CD1c-positive myeloid dendritic cell (primary cell): Measurements from ENCODE around the gene COX5A.

ENCODE experiments used
- DNase-seq: peaks from one replicate; pipeline ENCODE4 v3.0.0-alpha.2; 2016; ENCODE audit errors: extremely low spot score

COX5A gene

DNA sequence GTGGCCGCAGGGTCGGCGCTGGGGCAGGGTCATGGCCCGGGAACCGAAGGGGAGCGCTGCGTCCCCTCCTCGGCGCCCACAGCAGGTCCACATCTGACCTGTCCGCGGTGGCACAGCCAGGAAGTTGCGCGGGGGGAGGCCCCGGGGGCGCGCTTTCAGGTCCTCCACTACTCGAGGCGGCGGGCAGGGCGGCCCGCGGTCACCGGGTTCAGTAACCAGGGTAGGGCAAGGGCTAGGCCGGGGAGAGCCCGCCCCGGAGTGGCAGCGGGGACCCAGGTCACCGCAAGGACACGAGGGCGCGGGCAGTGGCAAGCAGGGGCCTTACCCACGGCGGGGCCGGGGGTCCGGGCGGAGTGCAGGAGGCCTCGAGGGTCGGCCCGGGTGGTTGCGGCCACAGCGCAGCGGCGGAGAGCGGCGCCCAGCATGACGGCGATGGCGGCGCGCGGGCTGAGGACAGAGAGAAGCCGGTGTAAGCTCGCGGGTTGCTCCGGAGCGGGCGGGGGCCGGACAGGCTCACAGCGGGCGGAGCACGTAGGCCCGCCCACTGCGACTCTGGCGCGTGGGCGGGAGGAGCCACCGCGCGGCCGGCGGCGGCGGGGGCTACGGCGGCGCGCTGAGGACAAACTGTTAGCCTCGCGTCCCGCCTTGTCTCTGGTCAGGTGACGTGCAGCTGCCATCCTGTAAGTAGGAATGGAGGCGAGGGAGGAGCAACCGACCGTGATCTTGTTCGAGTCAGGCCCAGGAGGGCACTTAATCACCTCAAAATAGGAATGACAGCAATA, at the start of gene COX5A:
TSS of gene COX5A (minus strand) at position 484 of the 782 bp plus-strand sequence. CDS start at position 425, 59 bp downstream.
- DNase-seq = peak; percentile 99

DNA sequence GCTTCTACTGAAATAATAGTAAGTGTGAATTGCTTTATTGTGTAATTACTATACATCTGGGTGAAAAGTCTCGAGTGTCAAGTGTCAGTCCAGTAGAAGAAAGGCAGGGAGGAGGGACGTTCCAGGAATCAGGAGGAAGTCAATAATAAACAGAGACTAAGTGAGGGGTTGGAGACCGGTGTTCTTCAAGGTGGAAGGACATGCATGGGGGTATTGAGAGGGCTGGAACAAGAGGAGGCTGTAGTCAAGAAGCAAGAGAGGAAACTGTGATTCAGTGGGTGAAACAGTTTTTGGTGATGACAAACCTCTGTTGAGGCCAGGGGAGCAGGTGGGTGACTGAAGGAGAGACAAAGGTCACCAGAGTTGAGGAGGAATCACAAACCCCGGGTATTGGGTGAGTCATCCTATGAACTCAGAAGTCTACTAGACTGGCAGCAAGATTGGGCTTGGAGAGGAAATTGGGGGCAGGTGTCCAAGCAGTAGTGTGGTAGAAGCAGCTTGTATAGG, 45.9 kb upstream of the COX5A start:
- peak; percentile 41 for DNase-seq

DNA sequence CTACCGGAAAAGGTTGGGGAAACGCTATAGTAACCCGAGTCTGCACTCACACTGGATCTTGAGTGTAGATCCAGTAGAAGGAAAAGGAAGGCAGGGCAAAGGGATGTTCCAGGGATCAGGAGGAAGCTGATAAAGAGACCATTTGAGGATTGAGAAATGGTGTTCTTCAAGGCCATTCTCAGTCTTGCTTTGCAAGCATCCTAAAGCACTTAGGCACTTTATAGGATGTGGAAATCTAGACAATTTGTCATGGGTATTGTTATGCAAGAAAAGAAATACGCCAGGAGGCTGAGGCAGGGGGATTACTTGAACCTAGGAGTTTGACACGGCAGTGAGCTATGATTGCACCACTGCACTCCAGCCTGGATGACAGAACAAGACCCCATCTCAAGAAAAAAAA, 44.3 kb upstream of the COX5A start:
- DNase-seq = peak; percentile 8

DNA sequence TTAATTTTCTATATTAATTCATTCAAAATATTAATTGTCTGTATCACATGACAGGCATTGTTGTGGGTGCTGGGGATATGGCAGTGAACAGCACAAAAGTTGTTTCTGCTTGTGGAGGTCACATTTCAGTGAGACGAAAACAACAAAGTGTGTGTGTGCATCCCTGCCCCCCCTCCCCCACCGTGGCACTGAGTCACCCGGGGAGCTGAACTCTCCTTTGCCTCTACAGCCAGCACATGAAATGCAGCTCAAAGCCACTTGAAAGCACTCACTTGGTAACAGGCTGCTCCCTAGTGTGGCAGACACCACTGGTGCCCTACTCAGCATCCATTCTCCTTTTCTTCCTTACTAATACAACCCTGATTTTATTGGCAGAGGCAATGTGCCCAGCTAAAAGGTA, 40.6 kb upstream of the COX5A start:
- DNase-seq = no peak

DNA sequence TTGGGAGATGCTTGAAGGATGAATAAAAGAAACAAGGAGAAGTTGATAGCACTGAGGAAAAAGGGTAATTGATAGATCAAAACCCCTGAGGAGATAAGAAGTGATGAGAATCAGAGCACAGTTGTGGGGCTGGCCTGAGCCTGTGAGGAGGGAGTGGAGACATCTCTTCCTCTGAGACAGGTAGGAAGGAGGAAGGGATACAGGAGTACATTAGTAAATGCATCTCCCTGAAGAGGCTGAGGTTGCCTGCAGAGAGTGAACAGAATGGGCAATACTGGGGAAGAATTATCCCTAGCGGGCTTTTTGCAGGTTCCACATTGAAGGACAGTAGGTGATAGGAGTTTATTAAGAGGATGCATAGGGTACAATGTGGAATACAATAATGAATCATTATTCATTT, 40.2 kb upstream of the COX5A start:
- no peak for DNase-seq

DNA sequence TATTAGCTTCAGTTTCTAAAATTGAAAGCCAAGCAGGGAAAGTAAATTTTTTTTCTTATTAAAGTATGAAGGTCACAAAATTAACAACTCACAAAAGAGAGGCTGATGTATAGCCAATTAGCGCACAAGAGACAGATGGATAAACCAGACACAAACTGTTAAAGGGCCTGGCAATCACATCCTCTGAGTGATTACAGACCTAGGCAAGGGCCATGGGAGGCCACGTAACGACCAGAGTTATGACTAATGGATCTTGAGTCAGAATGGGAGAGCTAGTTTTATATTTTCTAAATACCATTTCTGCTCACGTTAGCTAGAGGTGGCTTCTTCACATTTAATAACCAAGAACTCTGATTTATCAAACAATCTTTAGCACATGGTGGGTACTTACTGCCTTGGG, 39.7 kb upstream of the COX5A start:
- DNase-seq = no peak

DNA sequence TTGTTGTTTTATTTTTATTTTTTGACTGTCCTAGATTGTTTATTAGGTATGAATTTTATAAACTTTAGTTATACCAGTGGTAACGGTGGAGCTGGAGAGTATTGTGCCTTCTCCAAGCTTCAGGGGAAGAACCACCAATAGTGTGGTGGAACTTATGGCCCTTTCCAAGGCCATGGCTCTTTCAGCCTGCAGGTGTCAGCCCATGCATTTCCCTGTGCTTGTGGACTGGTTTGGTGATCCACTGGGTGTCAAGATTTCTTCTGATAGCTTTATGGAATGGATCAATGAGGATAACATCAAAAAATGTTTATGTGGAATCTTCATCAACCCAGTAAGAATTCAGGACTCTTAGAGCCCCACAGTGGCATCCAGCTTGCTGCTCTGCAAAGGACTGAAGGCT, 38.3 kb upstream of the COX5A start:
- DNase-seq = no peak

DNA sequence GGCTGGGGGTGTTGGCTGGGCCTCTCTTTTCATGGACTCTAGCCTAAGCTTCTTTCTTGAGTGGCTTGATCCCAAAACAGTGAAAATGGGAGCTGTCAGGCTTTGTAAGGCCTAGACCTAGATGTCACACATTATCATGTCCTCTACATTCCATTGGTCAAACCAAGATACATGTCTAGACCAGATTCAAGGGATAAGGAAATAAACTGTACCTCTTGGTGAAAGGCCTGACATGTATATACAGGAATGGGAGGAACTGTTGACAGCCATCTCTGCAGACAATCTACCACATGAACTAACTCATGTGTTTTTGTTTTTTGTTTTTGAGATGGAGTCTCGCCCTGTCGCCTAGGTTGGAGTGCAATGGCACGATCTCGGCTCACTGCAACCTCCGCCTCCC, 29.8 kb upstream of the COX5A start:
- DNase-seq = no peak

DNA sequence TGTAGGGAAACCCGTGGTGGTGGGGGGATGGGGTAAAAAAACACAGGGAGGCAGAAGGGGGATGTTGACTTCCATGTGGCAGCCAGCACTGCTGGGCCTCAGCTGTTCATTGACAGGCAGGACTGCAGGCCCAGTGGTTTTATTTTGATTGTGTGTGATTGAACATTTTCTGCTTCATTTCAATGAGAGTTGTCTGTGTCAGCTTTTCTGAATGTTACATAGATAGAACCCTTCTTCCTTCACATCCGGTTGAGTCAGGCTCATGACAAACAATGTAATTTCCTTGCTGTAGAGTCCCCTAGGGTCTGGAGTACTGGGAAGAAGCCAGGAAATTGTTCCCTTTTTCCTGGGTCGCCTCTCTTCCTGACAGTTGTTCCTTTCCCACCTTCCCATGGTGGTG, 26.9 kb upstream of the COX5A start:
- no peak for DNase-seq

DNA sequence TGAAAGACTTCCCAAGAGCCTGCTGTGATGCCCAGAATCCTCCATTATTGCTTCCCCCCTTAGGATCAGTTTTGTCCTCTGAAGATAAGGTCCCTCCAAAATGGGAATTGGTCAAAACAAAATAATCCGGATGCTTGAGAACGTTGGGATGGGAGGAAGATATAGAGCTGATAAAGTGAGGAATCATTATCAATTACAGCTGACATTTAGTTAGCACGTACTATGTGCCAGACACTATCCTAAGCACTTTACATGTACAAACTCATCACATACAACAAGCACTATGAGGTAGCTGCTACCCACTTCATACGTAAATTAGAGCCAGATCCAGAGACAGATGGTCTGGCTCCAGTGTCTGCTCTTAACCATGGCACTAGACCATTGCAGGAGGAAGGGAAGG, 25.3 kb upstream of the COX5A start:
- DNase-seq = no peak

DNA sequence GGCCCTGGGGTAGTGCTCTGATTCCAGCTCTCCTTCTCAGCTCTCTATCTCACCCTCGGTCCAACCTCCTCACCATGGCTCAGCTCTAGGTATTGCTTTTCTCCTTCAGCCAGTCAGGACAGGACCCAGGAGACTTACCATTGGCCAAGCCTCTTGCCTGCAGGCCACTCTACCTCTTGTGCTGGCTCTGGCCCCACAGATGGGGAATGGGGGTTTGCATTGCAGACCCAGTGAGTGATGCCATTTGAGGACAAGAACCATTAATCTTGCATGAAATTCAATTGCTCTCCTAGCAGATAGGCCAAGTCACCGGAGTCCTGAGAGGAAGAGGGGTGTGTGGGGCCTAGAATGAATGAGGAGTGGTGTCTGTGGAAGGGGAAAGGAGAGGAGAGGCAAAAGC, 24.8 kb upstream of the COX5A start:
- no peak for DNase-seq

DNA sequence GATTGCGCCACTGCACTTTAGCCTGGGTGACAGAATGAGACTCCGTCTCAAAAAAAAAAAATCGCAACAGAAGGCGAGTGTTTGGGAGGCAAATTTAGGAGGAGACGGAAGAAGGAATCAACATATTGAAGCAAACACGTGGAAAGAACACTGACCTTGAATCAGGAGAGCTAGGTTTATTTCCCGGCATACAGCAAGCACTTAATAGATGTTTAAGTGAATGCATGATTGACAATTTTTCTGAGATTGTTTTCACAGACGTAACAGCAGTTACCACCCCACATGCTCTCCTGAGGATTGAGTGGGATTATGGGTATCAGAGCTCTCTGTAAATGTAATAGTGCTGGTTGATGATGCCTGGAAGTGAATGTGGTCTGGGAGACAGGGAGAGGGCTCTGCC, 24.3 kb upstream of the COX5A start:
- no peak for DNase-seq

DNA sequence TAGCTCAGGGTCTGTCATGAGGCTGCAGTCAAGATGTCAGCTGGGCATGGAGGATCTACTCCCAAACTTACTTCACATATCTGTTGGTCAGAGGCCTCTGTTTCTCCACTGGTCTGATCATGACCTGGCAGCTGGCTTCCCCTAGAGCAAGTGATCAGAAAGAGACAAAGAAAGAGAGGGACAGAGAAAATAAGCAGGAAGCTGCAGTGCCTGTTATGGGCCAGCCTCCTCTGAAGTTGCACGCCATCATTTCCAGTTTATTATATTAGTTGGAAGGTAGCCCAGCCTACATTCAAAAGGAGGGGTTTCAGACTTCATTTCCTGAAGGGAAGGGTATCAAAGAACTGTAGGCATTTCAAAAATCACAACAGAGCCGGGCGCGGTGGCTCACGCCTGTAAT, 23.7 kb upstream of the COX5A start:
- DNase-seq = no peak

DNA sequence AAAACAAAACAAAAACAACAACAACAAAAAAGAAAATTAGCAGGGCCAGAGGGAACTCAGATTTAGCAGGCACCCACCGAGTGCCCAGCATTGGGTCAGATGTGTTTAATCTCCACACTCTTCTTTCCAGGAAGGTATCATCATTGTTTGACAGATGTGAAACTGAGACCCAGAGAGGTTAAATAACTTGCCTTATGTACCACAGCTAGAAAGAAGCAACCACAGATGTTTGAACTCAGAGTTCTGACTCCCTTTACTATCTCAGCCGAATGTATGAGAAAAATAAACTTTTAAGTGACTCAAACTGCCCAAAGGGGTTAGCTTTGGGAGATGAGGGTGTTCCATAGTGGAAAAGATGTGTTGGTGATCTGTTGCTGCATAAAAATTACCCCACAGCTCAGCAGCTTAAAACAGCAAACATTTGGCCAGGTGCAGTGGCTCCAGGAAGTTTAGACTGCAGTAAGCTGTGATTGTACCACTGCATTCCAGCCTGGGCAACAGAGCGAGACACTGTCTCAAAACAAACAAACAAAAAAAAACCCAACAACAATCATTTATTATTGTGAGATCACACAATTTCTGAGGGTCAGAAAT, 23.2 kb upstream of the COX5A start:
- no peak for DNase-seq

DNA sequence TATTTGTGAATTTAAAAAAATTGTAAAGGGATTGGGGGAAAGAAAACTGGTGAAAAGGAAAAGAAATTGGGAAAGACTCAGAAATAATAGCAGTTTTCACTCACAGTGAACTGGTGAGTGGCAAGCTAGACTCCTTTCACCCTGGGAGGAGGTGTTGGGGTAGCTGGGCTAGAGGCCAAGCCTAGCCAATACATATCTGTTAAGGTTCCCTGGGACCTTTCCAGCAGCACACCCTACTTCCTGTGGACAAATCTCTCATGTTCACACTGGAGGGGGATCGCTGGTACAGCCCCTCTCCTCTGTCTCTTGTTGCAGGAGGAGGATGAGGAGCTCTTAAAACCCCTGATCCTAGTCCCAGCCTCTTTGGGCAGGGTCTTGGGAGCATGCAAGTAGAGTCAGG, 22.4 kb upstream of the COX5A start:
- no peak for DNase-seq

DNA sequence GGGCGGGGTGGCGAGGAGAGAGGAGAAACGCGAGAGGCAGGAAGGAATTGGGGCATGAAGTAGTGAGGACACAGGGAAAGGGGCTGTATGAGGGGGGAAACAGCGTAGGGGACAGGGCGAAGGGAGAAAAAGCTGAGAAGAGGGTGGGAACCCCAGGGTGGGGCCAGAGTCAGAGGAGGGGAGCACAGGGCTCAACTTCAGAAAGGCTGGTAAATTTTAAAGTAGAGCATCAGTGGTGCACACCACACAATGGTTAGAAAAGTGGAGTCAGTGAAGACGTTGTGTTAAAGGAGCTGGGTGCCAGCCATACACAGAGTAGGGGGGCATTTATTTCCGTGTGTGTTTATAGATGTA, 21.7 kb upstream of the COX5A start:
- no peak for DNase-seq

DNA sequence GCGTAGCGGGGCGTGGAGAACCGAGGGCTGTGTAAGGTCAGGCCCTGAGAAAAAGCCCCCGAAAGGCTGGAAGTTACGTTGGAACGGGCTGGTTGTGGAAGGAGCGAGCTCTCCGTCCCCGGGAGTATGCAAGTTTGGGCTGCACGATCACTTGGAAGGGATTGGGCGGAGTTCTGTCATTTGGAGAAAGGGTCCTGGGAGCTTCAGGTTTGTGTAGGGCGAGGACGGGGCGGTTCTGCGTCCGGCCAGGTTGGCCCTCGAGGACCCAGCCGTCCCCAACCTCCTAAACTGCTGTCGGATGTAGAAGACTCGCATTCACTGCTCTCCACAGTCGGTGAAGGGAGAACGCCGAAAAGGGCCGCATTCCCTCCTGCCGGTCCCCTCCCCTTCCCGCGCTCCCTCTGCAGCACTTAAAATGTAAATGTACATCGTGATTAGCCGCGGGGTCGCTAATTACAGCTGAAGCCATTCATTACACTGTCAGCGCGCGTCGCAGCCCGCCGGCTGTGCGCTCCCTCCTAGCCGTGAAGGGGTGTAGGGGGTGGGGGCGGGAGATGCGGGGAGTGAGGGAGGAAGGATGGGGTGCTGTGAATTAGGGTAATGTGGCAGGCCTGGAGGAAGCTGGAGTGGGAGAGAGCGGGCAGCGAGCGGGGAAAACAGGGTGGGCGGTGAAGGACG, 21.2 kb upstream of the COX5A start:
- DNase-seq = no peak

DNA sequence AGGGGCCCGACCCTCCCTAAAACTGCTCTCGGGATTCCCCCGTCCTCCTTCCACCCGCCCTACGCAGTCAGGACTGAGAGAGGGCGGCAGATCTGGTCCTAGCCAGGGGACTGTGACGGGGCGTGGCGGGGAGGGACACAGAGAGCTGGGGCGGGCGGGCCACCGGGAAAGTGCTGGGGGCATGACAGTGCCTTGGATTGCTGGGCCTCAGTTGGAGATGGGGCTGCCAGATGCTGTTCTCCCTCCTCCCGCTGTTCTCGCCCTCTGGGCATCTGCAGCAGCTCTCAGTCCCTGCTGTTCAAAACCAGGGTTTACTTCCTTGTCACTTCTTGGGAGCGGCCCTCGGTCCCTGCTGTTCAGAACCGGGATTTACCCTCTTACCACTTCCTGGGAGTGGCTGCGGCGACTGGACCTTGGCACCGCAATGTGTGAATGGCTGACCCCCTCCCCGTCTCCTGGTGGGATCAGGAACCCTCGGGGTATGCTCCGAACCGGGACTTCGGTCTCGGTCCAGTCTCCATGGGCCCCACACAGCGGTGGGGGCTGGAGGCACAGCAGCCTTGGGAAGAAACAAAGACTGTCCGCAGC, 20.5 kb upstream of the COX5A start:
- DNase-seq = peak; percentile 48

DNA sequence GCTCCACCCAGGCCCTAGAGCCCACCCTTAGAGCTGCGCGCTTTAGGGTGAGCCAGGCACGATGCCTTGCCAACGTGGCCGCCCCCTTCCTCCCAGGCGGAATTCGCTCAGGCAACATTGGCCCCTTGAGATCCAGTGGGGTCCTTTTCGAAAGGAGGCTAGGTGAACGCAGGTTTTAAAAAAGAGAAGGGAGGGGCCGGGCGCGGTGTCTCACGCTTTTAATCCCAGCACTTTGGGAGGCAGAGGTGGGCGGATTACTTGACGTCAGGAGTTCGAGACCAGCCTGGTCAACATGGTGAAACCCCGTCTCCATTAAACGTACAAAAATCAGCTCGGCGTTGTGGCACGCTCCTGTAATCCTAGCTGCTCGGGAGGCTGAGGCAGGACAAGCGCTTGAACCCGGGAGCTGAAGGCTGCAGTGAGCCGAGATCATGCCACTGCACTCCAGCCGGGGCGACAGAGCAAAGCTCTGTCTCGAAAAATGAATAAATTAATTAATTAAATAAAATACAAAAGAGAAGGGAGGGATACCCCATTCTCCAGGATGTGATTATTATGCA, 19.7 kb upstream of the COX5A start:
- DNase-seq = no peak

DNA sequence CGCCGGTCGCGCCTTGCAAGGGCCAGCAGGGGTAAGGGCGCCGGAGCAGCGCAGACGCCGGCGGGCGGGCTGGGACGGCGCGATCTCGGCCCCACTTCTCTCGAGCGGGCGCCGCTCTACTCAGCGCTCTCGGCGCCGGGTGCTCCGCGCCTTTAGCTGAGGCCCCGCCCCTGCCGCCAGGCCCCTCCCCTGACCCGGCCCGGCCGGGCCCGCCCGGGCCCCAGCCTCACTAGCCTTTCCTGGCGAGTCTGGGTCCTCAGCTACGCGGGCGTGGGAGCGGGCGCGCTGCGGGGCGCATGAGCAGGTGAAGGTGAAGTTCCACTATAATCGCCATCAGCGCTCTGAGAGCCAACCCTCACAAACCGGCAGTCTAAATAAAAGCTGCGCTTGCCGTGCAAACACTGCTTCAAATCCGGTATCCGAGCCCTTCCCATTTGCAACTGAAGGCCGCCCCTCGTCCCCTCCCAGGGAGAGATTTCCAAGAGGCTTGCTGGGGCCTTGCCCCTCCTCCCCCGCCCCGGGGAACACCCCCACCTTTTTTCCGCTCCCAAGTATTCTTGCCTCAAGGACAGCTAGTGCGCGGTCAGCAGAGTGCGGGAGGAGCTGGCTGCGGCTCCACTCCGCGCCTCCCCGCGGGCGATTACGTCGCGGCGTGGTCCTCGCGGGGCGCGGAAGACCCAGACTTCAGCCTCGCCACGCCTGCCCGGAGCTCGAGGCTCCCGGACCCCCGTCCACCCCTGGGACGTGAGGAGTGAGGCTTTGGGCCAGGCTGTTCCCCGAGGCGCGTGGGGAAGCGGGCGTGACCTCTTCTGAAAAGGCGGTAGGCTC, 19.0 kb upstream of the COX5A start, which contains the start of gene RPP25:
TSS of gene RPP25 (minus strand) at position 125 of the 828 bp plus-strand sequence. CDS start 189 bp downstream, outside the sequence.
- peak; percentile 70 for DNase-seq
